Heart left ventricle (tissue), 13 donors: Measurements from ENCODE around the gene KCNK1.

Experiments
- POLR2A ChIP-seq, 2 donors: fragments of 450-650 bp; IDR thresholded peaks; one replicate each; pipeline ENCODE4 v1.6.1; 2017; ENCODE audit warnings: antibody characterized with exemption in 2 of 2, mild to moderate bottlenecking in 2 of 2, moderate library complexity in 2 of 2
- TF ChIP-seq, protein P1 (sequence below), 12 donors: fragments of 200-600 bp; sonication (generic) in 4 of 12; IDR thresholded peaks; one replicate each; pipeline versions ENCODE4 v1.5.0 to v1.8.0; 2018 to 2022; ENCODE audit warnings: antibody characterized with exemption in 12 of 12, mild to moderate bottlenecking in 5 of 12
- donor health status: ischemic (EF 13 %, LVEDD 7.1; RV severe dilation, severe dysfunction).
- donor health status: DM: no; HTN: yes; CAD: no.
- donor health status: DM: no; HTN: no; CAD: no.
- donor health status: ischemic (EF 25% LVEDD 6.9; RV normal size, moderate dysfunction).
- donor health status: ischemic (EF 25% LVEDD 5.7; RV mildly dilated, moderate dysfunction).
- donor health status: ischemic (EF 35%, LVEDD 5.7; RV mildly dilated, moderate dysfunction).
- donor health status: nonischemic (EF 11% LVEDD 7.7; RV severe dilation, severe dysfunction).
- donor health status: DM: yes; HTN: yes; CAD: no.
- donor health status: PGD.
- donor health status: ischemic (EF 29% LVEDD 5.4; RV normal size, mild dysfunction).
- donor health status: nonischemic (EF 23%, LVEDD 6.1; RV moderate dilation, normal function).

DNA sequence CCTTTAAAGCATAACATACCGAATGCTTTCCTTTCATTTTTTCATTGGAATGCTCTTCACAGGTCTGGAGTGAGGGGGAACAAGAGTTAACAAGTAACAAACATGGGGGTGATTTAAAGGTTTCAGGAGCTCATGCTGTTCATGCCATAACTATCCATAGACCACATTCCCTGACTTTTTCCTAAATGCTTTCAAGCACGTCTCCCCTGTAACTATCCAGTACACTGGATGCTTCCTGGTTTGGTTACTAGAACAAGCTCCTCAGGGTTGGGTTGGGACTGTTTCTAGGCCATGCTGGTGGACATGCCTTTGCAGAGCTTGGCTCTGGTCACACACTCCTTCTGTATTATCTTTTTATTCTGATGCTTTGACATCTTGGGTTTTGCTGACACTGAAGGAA is 38.6 kb downstream of the KCNK1 start:
- TF ChIP-seq, protein P1, sequence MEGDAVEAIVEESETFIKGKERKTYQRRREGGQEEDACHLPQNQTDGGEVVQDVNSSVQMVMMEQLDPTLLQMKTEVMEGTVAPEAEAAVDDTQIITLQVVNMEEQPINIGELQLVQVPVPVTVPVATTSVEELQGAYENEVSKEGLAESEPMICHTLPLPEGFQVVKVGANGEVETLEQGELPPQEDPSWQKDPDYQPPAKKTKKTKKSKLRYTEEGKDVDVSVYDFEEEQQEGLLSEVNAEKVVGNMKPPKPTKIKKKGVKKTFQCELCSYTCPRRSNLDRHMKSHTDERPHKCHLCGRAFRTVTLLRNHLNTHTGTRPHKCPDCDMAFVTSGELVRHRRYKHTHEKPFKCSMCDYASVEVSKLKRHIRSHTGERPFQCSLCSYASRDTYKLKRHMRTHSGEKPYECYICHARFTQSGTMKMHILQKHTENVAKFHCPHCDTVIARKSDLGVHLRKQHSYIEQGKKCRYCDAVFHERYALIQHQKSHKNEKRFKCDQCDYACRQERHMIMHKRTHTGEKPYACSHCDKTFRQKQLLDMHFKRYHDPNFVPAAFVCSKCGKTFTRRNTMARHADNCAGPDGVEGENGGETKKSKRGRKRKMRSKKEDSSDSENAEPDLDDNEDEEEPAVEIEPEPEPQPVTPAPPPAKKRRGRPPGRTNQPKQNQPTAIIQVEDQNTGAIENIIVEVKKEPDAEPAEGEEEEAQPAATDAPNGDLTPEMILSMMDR (IDR thresholded peaks at IDR 0.05) = no peak
- TF ChIP-seq POLR2A (IDR thresholded peaks at IDR 0.05) = no peak
